Suppressor macrophage treated with lipopolysaccharide for 1 hour (primary cell): ENCODE measurements around the gene DHX15.
A peak's percentile ranks its signal among the peaks of the same experiment; 100 is the strongest.
"Not testable (repeated sequence)": the region's sequence is repeated elsewhere in the genome, so short reads cannot be mapped to it uniquely, and the experiment has no call there.

ENCODE experiments used
- DNase-seq, 3 donors: peaks; one replicate each; pipeline ENCODE4 v3.0.0-alpha.2; 2020 to 2022

DHX15 gene

DNA sequence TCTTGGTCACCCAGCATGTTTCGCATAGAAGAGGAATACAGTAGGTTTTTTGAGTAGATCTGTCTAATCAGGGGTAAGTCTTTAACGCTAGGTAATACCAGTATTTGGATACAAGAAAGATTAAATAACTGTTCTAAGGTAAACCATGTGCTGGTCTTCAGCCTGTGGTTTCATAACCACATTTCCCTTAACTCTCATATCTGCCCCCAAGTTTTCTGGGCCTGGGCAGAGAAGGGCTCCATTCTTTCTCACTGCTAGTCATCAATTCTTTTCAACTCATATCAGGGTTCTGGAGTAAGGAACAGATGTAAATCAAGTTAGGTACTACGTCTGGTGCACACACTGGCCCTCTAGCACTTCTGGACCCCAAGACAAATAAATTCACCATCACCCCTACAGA is 49.0 kb downstream of the DHX15 start:
- DNase-seq = no peak

DNA sequence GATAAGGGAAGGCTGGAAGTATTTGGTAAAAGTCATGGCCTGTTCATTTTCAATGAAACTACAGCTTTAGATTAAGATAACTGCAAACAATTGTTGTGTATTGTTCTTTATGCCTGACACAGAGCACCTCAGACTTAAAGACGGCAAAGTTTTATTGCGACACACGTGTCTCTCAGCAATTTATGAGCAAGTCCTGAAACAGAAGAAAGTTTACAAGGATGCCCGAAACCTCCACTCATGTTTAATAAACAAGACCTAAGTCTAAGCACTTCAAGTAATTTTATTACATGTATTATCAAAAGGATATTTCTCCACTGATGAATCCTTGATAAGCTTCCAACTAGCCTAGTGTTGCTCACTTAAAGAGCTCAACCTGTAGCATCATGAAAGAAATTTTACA is 51.0 kb downstream of the DHX15 start:
- DNase-seq = no peak

DNA sequence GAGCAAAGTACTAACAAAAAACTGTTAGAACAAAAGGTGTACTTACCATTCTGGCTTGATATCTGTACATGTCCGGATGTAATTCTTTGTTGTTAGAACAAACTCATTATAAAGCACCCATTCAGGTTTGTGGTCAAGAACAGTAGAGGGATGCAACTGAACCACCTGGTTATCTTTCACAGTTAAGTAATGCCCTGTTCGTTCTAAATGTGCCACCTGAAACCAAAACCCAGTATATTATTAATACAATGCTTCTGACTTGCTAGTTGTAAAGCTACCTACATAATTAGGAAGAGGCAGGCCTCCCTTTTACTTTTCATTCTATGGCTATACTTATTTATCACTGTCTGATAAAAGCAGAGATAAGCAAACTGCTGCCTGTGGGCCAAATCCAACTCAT is 54.8 kb downstream of the DHX15 start:
- DNase-seq = no peak

DNA sequence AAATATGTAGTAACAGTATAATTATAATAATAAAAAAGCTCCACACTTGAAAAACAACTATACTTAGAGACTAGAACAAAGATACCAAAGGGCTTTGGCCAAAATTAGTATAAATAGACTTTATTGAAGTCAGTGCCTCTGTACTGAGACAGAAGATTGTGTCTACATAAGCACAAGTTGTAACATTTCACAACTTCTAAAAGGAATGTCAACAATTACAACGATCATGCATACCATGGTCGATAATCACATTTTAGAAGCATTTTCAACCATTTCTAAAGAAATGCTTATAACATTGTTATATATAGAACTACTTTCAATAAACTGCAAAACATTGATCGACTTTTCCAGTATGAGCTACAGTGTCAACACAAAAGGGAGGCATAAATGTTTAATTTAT is 57.0 kb downstream of the DHX15 start:
- DNase-seq = no peak

DNA sequence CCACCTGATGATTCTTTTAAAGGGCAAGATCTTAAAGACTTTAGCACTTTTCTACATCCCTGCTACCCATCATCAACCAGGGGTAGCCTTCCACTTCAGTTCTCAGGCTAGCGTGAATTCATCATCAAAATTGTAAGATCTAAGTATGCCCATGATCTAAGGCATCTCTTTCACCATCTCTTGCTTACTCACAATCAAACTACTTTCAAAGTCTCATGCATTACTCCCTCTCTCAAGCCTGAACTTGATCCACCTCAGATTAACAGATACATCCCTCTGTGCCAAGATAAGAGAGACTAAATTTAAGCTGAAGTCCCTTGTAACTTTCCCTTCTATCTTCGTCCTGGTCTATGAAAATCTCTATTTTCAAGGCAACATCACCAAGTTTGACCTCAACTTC is 62.8 kb downstream of the DHX15 start:
- DNase-seq = no peak

DNA sequence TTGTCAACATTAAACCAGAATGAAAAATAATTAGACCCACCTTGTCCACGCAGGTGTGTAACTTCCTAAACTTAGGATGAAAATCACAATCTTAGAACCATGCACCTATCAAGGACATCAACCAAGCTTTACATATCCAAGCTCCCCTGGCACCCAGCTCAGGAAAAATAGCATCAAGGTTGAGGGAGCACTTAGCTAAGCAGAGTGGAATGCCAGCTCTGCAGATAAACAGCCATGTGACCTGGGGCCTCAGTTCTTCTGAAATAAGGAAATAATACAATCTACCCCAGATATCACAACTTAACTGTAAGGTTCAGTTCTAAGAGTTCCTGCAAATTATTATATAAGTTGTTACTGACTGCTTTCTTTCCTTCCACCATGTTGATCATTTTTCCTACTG is 64.7 kb downstream of the DHX15 start:
- no peak for DNase-seq

DNA sequence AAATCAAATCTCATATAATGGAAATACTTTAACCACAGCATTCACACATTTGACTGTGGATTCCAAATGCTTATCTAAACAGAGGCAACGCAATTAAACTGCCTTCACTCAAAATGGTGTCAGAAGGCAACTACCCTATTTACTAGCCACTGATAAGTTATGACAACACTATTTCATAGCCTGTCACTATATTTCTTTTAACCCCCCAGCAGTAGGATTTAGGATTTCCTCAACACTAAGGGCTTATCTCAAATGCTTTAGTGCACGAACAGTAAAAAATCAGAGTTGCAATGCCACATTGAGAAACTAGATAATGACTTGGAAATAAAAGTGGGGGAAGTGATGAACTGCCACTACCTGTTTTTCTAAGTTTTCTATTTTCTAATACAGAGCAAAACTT is 66.7 kb downstream of the DHX15 start:
- DNase-seq = no peak

DNA sequence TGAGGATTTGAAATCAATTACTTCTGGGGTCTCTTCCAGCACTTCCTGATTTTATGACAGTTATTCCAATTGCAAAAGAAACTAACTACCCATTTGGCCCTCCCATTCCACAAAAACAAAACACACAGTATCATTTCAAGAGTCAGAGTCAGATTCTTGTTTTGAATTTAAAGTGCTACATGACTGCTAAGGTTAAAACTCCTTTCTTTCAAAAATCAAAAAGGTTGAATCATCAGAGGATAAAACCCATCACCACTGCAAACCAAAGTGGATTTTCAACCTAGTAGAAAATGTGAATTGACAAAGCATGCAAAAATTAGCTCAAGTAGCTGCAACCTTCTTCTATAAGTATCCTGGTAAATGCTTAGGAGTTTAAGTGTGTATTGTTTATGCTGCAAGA is 67.4 kb downstream of the DHX15 start:
- no peak for DNase-seq

DNA sequence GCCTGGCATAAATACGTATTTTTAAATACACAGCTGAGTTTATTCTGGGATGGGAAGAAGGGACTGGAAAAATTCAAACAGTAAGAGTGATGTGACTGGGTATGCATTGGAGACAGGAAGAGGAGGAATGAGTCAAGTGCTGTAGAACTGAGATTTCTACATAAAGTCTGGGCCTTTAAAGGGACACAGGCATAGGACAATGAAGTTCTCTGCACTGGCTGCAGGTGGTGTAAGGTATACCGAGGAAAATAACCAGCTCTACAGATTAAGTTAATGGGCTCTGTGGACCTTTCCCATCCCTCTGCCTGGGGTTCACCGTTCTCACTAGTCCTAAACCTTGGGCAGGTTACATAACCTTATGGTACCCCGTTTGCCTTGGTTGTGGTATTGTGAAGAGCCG is 68.7 kb downstream of the DHX15 start:
- no peak for DNase-seq

DNA sequence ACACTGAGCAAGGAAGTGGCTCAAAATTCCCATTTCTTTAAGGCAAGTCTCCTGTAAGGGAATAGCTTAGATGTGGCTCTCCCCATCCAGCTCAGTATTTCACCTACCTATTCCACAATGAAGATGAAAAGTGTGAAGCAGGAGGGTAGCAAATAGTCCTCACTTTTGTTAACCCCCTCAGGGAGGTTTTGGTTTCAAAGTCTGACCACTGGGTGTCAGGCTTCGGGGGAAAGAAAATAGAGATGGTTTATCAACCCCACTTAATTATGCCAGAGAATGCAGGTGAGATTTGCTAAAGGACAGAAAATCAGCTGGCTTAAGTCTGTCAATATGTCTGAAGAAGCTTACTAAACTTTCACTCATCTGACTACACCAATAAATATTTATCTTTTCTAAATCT is 69.5 kb downstream of the DHX15 start:
- DNase-seq = no peak

DNA sequence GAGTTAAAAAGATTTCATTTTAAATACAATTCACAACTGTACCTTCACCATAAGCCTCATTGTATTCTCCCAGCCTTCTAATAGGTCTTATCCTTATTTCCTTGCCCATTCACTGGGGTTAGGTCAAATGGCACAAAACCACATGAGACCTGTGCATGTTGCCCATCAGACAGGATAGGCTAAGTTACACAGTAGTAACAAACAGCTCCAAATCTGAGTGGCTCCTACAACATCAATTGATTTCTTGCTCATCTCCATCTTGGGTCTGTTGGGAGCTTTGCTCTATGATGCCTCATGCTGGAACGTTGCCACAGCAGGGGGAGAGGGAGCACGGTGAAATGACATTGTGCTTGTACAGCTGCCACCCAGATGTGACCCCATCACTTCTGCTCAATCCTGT is 70.6 kb downstream of the DHX15 start:
- DNase-seq = no peak

DNA sequence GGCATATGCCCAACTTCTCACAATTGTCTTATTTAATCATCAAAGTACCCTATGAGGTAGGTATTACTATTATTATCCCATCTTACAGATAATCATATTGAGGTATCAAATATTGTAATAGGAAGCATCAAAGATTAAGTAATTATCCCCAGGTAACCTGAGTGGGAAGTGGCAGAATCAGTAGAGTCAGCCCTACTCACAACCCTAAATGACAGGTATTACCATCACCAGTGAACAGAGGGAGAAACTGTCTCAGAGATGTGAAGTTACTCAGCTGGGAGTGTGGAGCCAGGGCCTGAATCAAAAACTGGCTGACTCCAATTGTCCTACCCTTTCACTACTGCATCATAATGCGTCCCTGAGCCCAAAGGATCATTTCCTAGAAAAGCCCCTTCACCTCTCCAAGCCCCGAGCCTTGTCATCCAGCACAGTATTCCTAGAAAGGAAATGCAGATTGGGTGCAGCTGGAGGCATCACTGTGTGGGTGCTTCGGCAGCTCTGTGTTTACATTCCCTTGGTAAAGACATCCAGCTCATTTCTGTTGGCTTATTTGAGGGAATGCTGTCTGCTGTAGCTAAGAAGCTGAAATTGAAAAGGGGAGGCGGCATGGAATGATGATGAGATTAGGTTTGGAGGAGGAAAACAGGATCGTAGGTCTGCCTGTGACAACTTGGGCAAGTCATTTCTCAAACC is 72.8 kb downstream of the DHX15 start:
- no peak for DNase-seq

DNA sequence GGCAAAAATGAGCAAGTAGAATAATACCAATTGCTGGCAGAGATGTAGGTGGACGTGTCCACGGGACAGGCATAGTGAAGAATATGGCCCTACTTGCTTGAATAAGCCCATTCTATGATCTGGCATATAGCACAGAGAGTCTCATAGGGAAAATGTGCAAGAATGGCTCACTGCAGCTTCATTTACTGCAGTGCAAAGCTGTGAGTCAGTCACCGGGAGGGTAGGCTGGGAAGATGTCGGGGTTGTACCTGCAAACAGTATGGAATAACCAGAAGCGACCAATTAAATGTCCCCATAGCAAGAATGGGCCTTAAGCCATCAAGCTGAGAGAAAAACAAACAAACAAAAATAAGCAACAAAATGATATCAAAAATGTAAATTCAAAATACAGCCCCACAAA is 74.3 kb downstream of the DHX15 start:
- no peak for DNase-seq

DNA sequence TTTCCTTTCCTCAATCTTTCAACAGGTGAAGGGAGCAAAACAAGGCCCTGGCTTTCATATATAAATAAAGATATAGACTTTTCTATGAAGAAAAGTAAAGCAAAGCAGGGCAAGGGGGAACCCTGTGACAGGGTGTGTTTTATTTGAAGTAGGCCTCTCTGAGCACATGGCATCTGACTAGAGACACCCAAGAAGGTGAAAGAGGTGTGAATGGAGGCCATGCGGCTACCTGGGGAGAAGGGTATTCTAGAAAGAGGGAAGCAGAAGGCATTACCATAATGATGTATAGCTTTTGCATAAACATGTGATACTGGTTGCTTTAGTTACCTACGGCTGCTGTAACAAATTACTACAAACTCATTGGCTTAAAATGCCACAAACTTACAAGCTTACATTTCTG is 75.8 kb downstream of the DHX15 start:
- DNase-seq = no peak

DNA sequence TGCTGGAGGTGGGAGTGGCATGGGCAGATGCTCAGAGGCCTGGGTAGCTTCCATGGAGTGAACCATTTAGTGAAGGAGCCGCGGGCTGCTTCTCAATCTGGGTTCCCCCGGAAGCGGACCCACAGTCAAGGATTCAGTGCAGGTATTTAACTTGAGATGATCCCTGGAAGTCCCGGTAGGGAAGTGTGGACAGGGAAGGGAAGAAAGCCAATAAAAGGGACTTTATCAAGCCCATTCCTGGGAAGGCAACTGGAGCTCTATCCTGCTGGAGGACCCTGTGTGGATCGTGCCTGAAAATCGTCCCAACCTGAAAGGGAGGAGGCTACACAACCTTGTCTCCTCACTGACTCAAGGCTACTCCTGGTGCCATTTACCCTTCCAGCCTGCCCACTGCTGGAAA is 76.9 kb downstream of the DHX15 start:
- no peak for DNase-seq

DNA sequence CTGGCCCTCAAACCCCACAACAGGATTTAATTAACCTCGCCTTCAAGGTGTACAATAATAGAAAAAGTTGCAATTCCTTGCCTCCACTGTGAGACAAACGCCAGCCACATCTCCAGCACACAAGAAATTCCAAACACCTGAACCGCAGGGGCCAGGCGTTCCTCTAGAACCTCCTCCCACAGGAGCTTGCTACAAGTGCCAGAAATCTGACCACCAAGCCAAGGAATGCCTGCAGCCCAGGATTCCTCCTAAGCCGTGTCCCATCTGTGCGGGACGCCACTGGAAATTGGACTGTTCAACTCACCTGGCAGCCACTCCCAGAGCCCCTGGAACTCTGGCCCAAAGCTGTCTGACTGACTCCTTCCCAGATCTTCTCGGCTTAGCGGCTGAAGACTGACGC is 81.3 kb downstream of the DHX15 start:
- not testable (repeated sequence) for DNase-seq

DNA sequence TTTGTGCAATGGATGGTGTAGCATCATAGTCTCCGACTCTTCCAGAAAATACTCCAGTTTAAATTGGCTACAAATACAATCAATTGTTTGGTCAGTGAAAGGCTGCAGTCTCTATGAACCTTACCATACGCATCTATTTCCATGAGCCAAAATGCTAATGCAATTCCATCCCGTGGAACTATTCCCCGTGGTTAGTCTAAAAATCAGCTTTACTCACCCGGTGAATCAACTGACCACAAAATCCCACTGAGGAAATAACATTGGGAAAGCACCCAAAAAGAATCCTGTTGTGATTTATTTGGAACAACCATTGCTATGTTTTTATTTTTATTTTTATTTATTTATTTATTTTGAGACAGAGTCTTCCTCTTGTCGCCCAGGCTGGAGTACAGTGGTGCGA is 87.1 kb downstream of the DHX15 start:
- peak; percentile 5 to 23 (median 23) for DNase-seq

DNA sequence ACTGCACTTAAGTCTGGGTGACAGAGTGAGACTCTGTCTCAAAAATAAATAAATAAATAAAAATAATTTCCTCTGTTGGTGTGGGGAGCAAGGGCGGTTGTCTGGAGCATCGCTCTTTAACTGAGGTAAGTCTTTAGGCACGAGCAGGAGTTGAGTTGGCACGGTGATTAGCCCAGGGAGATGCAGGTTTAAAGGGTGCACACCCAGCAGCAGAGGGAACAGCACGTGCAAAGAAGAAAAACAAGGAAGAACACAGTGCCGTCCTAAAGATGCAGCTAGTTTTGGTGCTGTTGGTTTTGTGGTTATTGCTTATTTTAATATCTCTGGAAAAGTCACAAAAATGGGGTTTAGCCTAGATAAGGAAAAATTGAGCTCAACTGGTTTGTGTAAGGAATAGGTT is 87.8 kb downstream of the DHX15 start:
- DNase-seq = no peak

DNA sequence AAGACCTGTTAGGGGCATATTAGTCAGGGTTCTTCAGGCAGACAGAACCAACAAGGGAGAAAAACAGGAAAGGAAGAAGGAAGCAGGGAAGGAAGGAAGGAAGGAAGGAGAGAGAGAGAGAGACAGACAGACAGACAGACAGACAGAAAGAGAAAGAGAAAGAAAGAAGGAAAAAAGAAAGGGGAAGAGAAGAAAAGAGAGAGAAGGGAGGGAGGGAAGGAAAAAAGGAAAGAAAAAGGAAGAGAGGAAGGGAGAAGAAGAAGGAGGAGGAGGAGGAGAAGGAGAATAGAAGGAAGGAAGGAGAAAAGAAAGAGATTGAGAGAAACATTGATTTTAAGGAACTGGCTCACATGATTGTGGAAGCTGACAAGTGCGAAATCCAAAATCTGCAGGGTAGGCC is 89.0 kb downstream of the DHX15 start:
- DNase-seq = no peak

DNA sequence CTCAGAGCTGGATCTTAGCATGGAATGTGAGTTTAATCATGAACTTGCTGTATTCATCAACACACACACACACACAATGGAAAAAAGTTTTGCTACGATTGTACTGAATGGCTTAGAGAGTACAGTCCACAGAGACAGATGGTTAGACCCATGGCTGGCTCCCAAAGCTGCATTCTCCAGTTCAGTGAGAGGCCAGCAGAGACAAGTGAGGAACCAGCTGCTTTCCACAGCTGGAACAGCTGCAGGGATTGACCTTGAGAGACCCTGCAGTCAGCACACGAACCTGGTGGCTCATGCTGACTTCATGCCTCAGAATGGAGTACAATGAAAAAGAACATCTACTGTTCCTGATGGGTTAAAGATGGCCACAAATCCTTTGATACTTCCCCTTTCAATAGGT is 94.5 kb downstream of the DHX15 start:
- no peak for DNase-seq

DNA sequence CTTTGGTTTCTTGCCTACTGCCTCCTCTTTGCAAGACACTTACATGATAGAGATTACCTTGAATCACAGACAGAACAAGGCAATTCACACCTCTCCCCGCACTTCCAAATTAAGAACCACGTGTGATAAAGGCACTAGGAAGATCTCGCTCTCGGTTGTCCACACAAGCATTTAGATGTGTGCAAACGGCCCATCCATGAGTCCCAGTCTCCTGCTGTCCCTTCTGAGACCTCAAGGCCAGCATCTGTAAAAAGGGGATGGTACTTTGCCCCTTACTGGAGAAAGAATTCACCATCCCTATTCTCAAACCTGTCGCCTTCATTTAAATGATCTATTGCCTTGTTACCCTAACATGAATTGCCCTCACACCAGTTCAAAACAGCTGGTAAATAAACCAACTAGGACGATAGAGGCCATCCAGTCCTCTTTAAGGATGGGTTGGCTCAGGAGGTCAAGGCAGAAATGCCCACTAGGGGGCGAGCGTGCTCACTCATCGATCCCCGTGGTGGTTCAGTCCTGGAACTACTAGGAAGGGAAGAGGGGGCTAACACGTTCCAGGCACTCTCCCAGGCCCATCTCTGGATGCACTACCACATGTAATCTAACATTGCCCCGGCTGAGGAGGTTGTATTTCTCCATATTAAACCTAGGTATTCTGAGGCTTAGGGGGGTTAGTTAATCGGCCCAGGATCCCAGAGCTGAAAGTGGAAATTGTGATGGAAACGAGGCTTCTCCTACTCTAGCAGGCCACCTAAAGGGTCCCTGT is 95.8 kb downstream of the DHX15 start:
- peak; percentile 74 to 89 (median 80) for DNase-seq

DNA sequence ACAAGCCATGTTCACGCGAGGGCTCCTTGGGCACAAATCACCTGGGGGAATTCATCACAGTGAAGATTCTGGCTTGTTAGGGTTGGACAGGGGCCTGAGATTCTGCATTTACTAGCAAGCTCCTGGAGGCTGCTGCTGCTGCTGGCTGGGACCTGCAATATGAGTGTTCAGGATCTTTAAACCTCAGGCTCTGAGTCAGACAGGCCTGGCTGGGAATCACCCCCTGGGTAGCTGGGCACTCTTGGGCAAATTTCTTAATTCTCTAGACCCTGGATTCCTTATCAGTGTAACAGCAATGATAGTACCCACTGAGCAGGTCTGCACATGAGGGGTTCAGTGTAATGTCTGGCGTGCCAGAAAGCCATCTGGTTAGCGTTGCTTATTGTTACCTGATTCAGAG is 101.5 kb downstream of the DHX15 start:
- DNase-seq = no peak

DNA sequence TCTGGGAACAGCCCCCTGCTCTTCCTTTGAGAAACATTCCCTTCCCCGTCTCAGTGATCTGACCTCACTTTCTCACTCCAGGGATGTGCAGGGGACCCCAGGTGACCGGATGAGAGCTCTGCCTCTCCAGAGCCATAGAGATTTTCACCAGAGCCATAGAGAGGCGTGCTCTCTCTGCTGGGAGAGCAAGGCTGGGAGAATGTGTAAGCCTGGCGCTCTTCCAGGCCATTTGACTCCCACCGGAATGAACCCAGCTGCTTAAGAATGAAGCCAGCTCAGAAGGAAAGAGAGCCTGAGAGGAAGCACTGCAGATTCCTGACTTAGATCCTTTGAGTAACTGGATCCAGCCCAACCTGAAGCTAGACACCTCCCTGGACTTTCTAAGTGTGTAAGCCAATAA is 106.4 kb downstream of the DHX15 start:
- no peak for DNase-seq
